Erythroblast (primary cell): Measurements from ENCODE around the gene PIK3IP1.

Experiments
- GATA1 ChIP-seq: IDR thresholded peaks from 2 replicates; pipeline ENCODE4 v1.6.1; 2011; ENCODE audit warnings: low read depth, mild to moderate bottlenecking, control low read depth, low read length, moderate library complexity
- POLR2A ChIP-seq: IDR thresholded peaks from 2 replicates; pipeline ENCODE4 v1.6.1; 2011; ENCODE audit warnings: mild to moderate bottlenecking, low read length

DNA sequence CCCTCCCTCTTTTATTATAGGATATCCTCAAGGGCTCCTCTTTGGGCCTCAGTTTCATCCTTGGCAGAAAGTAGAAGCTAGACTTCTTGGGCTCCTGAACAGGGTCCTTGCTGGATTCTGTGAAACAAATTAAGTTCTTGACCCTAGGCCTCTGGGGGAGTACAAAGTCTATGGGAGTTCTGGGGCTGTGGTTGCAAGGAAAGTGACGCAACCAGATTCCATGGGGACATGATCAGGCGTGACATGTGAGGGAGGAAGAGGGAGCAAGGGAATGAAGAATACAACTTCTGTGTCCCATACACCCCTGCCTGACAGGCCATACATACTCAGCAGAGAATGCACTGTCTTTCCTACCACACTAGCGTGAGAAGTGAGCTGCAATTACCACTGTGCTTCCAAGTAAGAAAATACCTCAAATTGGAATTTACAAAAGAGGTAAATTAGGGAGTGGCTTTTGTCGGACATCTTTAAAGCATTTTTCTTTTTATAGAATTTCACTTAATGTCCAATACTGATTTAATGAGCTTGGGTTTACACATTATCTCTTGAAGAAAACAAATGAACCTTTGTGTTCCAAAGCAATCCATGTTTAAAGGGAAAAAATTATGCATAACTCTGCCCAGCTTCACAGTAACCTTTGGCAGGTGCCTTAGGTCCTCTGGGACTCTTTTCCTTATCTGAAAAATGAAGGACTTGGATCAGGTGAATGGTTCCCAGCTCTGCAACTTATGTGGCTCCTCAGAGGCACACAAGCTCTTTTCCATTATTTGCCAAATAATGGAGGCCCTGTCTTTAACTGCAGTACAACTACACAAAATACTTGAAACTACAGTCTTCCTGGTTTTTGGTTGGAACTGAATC, 41.3 kb downstream of the PIK3IP1 start:
- TF ChIP-seq POLR2A: no peak
- TF ChIP-seq GATA1: no peak
